Measurements from ENCODE around the gene MYBPH. TPM values are rescaled to one million over a fixed set of nuclear protein-coding genes. Genes with fewer than 3 reads are reported as not detected.

MYBPH gene
- total RNA-seq, 1 experiment from 2014 or later: not detected

- TF ChIP-seq CTCF (IDR thresholded peaks at IDR 0.05; ENCODE audit: unreplicated experiment): peak; percentile 100
- Mint-ChIP-seq H3K36me3 (ENCODE audit: insufficient read depth, unreplicated experiment) (no peaks in the 10 kb centered on the region), H3K4me1 (ENCODE audit: insufficient read depth, unreplicated experiment) (peaks cover 1% of the 10 kb centered on the region), H3K27ac (ENCODE audit: low read depth, unreplicated experiment) (no peak overlapping the region), H3K4me3 (ENCODE audit: unreplicated experiment) (no peak overlapping the region), H3K27me3 (ENCODE audit: insufficient read depth, unreplicated experiment) (peaks cover 18% of the 10 kb centered on the region), H3K9me3 (ENCODE audit: unreplicated experiment) (no peaks in the 10 kb centered on the region)
- CTCF ChIA-PET: interaction anchor here (0.6 to 15.6 kb wide), 61 partner anchors 8 to 1224 kb away, joined by 3 to 334 read pairs (median 6); partner anchors contain the start of genes ADORA1, ATP2B4, CHI3L1 and PCAT6
- DNase-seq (ENCODE audit: unreplicated experiment): peak; percentile 89
- intact Hi-C loops (cut with micrococcal nuclease): loop anchor here (1.0 to 2.0 kb wide), 4 partner anchors 44 to 133 kb away; no protein-coding TSS in a partner anchor
- no TSS peak for BruUV-seq (replicated peaks)
- POLR2A ChIA-PET: interaction anchor here (0.6 to 1.3 kb wide), 5 partner anchors 10 to 1389 kb away, joined by 3 to 4 read pairs (median 3); partner anchors contain the start of gene ADORA1
Observed at GRCh38 chr1:203172184-203173010, 3.2 kb downstream of the MYBPH start.

- no TSS peak for BruUV-seq (replicated peaks)
- no peak for TF ChIP-seq CTCF (IDR thresholded peaks at IDR 0.05; ENCODE audit: unreplicated experiment)
- ChIA-PET POLR2A (interaction anchor here (0.6 to 1.3 kb wide), 4 partner anchors 14 to 1390 kb away, joined by 3 to 5 read pairs (median 4); no protein-coding TSS in a partner anchor), CTCF (interaction anchor here (0.5 to 15.6 kb wide), 45 partner anchors 7 to 1726 kb away, joined by 3 to 334 read pairs (median 9); partner anchors contain the start of genes ADORA1 and CHI3L1)
- peaks cover 5% of the 10 kb centered on the region for H3K4me1 Mint-ChIP-seq (ENCODE audit: insufficient read depth, unreplicated experiment)
- H3K27me3 Mint-ChIP-seq (ENCODE audit: insufficient read depth, unreplicated experiment): peaks cover 18% of the 10 kb centered on the region
- intact Hi-C loops (cut with micrococcal nuclease): loop anchor here (1.0 to 2.0 kb wide), 4 partner anchors 45 to 132 kb away; no protein-coding TSS in a partner anchor
- H3K36me3 Mint-ChIP-seq (ENCODE audit: insufficient read depth, unreplicated experiment): no peaks in the 10 kb centered on the region
- no peak for DNase-seq (ENCODE audit: unreplicated experiment)
- H3K27ac Mint-ChIP-seq (ENCODE audit: low read depth, unreplicated experiment): no peak overlapping the region
- no peaks in the 10 kb centered on the region for H3K9me3 Mint-ChIP-seq (ENCODE audit: unreplicated experiment)
- H3K4me3 Mint-ChIP-seq (ENCODE audit: unreplicated experiment): no peak overlapping the region
Observed at GRCh38 chr1:203171341-203172183, 4.1 kb downstream of the MYBPH start.

- Mint-ChIP-seq H3K9me3 (ENCODE audit: unreplicated experiment) (no peaks in the 10 kb centered on the region), H3K4me3 (ENCODE audit: unreplicated experiment) (no peak overlapping the region), H3K27ac (ENCODE audit: low read depth, unreplicated experiment) (no peak overlapping the region), H3K4me1 (ENCODE audit: insufficient read depth, unreplicated experiment) (peaks cover 5% of the 10 kb centered on the region), H3K27me3 (ENCODE audit: insufficient read depth, unreplicated experiment) (peaks cover 18% of the 10 kb centered on the region), H3K36me3 (ENCODE audit: insufficient read depth, unreplicated experiment) (no peaks in the 10 kb centered on the region)
- ChIA-PET POLR2A (interaction anchor here (1.3 kb wide), 1 partner anchor 46 kb away, joined by 5 read pairs; no protein-coding TSS in a partner anchor), CTCF (interaction anchor here (0.5 to 15.6 kb wide), 22 partner anchors 9 to 1726 kb away, joined by 3 to 334 read pairs (median 14); partner anchors contain the start of gene ADORA1)
- no peak for TF ChIP-seq CTCF (IDR thresholded peaks at IDR 0.05; ENCODE audit: unreplicated experiment)
- BruUV-seq (replicated peaks): no TSS peak
- intact Hi-C loops (cut with micrococcal nuclease): no loop called here
- no peak for DNase-seq (ENCODE audit: unreplicated experiment)
Observed at GRCh38 chr1:203170625-203171330, 4.8 kb downstream of the MYBPH start.
